Fibroblast of skin of left quadriceps (primary cell): ENCODE results near the gene DNAH11.

Experiments
- DNase-seq, 2 experiments: peaks; one replicate each; pipeline ENCODE4 v3.0.0-alpha.2; 2013; ENCODE audit warnings: low read depth in 2 of 2

DNAH11 gene

DNA sequence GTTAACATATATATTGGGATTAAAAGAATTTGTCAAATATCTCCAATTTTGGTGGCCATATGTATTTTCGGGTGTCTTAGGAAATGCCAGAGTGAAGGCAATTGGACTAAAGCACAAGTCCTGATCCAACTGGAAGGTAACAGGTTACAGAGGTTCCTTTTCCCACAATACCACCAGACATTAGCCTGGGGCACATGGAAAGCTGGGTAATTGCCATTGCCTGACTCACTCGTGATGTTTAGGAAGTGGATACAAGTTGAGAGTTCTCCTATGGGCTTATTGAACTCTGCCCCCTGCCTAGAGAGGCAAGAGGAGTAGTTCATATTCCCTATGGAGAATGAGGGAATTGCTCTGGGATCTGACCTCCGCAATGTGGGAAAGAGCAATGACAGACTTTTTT, 5.7 kb downstream of the DNAH11 start:
- DNase-seq: no peak

- DNase-seq: no peak
These were observed 7.2 kb downstream of the DNAH11 start for GRCh38 chr7:21550076-21550475.

DNA sequence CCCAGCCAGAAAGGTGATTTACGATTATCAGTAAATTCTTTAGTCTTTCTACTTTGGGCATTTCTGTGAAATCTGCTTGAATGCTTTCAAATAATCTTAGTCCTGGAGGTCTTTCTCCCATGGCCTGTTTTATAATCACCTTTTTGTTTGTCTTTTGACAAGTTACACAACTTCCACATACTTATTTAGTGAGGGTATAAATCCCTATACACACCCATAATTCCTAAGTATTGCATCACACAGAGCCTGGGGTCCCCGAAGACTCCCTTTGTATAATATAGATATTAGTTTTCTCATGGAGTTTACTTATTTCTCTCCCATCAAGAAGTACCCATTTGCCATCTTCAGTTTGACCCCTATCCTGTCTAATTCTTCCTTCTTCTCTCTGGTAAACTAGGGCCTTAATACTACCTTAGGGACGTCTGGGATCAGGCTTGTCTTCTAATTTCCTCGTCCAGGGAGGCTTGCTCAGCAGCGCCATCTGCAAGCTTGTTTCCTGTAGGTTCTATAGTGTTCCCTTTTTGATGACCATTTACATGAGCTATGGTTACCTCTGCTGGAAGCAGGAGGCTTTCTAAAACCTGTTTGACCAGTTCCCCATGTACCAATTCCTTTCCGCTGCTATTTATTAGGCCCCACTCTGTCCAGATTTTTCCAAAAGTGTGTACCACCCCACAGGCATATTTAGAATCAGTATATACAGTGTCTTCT, 8.1 kb downstream of the DNAH11 start:
- DNase-seq: no peak

GRCh38 chr7:21562385-21562784, 19.5 kb downstream of the DNAH11 start:
- DNase-seq: no peak

DNA sequence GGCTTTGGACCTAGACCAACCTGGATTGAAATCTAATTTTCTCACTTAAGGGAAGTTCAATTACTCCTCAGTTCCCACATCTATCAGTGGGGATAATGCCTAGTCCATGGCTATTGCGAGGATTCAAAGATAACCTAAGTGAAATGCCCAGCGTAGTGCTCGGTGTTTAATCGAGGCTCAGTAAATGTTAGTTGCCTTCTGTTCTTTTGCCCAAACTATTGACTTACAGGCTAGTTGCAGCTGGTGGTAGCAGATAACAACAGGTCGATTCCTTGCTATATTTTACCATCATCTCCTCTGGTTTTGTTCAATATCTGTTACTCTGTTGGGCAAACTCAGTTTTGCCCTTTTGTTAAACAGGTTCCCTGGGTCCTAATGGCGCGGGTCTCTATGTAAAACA, 22.8 kb downstream of the DNAH11 start:
- DNase-seq: no peak

- no peak for DNase-seq
These were observed 23.3 kb downstream of the DNAH11 start for GRCh38 chr7:21566094-21566493.

DNA sequence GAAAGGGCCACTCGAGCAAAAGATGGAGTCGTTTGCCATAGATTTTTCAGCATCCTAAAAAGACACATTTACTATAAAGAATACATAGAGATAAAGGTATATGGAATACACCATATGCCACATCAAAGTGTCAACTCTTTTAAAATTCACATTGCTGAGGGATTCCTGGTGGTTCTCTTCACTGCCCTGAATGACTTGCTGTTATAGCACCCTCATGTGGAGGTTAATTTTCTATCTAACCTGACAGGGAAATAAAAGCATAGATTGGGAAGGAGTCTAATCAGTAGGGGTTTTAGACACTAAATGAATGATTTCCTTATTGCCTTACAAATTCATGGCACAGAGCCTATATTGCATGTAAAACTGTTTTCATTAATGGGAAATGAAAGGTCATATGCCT, 25.9 kb downstream of the DNAH11 start:
- DNase-seq: no peak

DNA sequence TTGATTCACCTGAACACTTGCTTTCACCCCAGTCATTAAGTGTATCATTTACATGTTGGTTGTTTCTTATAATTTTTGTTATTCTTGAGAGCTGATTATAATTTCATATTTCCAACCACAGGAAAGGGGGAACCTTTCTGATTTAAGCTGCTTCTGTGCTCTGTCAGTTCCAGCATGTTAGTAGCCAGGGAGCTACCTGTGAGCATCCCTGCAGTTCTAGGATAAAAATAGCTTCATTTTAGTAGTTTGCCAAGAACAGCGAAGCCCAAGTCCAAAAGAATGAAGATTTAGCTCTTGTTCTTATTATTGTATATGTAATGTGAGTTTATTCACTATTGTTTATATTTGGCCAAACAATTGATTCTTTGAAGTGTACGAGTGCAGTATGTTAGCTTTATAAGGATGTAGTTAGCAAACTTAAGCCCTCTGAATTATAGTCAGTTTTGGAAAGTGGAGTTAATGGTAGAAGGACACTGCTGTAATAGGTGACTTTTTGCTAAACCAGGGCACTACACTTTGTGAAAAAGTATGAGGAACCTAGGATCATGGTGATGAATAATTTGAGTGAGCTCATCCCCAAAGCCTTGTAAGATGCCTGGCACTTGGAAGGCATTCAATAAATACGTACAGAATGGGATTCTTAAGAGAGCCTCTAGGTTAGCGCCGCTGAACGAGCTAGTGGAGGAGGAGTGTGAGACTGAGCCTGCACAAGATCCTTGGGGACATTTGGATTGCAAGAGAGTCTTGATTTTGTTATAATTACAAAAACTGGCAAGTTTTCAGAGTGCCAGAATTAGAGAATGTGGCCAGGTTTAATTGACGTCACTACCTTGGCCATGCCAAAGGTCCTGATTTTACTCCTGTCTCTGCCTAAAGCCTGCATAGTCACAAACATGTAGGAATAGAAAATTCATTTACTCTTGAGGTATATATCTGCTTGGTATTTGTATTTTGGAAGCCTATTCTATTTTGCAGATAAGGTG, 29.8 kb downstream of the DNAH11 start:
- DNase-seq: no peak

DNA sequence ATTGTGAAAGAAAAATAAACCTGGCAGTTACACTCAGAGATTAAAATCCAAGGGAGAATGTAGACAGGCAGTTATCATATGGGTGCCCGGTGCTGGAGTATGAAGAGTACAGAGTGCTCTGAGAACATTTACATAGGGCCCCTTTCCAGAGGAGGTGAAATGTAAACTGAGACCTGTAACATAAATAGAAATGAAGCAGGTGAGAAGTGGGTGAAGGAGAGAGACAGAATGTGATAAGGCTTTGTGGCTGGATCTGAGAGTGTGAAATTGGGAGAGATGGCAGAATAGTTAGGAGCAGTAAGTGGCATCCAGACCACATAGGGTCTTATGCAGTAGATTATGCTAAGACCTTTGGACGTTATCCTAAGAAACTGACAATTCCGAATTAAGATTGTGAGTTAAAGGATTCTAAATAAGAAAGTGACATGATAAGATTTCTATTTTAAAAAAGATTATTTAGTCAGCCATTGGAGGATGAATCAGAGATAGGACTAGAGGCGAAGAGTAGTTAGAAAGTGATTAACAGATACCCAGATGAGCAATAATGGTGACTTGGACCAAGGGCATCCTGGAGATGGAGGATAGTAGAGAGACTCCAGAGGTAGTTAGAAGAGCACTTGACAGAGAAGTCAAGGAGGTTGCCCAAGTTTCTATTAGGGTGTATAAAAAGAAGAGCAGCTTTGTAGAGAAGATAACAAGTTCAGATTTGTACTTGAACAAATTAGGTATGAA, 36.7 kb downstream of the DNAH11 start:
- no peak for DNase-seq

DNA sequence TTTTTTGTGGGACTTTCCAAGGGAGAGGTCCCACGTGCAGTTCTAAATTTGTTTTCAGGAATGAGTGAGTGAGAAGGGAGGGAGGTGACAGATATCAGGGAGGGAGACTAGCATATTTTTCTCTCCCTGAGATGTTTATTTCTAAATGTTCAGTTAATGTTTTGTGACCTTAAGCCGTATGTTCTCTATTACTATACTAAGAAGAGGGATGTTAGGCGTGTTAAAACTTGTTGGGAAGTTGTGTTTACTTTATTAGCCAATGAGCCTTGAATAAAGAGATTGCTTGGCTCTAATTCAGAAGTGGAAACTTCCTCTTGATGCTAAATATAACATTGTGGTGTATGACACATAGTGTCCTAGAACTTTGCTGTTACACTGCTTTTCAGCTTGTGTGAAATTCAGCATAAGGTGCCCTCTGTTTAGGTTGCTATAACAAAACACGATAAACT, 37.3 kb downstream of the DNAH11 start:
- DNase-seq: no peak

GRCh38 chr7:21585070-21585724, 42.4 kb downstream of the DNAH11 start:
- DNase-seq: no peak

DNA sequence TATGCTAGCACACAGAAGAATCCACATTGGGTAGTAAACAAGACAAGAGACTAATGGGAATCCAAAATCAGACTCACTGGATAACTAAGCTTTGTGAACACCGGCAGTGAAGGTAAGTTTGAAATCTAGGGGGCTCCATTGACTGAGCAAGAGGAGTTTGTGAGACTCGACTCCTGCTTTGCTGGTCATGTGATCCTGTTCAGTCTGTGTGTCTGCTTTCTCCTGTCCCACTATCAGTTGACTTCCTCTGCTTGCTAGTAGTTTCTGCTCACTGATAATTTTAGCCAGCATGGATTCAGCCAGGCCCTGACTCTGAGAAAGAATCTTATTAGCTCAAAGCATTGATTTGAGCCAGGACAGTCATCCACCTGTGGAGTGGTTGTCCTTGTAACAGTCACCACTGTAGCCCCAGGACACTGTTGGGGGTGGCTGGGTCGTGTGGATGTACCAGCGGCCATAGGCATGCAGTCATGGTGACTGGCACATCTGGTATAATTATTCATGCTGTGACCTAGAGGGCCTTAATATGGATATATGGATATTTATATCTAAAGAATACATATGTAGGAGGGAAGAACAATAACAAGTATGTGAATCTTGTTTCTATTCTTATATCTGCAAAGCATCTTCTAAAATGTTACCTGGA, 44.4 kb downstream of the DNAH11 start:
- no peak for DNase-seq

GRCh38 chr7:21596801-21597200, 54.0 kb downstream of the DNAH11 start:
- DNase-seq: no peak

- DNase-seq: no peak
These were observed 60.6 kb downstream of the DNAH11 start for GRCh38 chr7:21603462-21603861.

- no peak for DNase-seq
These were observed 61.3 kb downstream of the DNAH11 start for GRCh38 chr7:21603972-21604749.

DNA sequence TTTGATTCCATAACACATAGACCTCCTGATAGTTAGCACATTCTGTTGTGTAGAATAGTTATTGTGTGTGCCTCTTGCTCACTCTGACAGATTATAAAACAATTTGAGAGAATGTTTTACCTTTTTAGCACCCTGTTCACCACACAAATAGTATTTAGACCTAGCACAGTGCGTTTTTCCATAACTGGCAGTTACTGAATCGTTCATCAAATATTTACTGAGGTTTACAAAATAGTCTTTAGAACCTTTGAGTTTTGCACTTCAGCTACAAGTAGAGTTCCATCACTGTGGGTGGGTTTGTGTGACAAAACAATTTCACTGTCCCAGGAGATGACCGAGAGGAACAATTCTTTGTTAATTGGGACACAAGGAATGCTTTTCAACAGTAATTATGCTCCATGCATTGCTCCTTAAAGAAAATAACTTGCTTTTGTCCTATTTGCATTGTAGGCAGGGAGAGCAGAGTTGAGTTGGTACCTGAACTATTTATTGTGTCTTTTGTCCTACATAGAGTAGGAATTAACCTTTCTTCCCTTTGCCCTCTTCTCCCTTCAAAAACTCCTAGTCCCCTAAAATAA, 62.3 kb downstream of the DNAH11 start:
- no peak for DNase-seq

DNA sequence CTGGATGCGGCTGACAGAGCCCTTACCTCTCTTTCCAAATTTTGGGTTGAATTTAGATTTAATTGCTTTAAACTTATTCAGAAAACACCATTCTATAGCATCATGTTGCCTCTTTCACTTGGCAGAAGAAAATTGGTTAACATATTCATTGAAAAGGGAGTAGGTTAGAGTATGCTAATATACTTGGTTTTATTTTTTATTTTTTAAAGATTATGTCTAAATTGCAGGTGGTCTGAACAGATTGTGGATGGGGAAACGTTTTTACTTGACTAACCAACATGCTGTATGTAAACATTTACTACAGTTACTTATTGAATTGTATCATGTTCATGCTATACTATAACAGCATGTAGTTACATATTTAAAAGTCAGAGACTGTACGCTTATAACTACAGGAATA, 65.6 kb downstream of the DNAH11 start:
- DNase-seq: no peak

DNA sequence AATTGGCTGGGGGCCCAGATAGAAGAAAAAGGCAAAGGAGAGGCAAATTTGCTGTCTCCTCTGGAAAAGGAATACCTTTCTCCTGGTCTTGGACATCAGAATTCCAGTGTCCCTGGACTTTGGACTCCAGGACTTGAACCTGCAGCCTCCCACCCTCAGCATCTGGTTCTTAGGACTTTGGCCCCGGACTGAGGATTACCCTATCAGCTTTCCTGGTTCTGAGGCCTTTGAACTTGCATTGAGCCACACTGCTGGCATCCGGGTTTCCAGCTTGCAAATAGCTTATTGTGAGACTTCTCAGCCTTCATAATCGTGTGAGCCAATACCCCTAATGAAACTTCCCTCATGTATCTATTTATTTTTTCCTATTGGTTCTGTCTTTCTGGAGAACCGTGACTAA, 68.3 kb downstream of the DNAH11 start:
- no peak for DNase-seq

GRCh38 chr7:21616091-21616490, 73.3 kb downstream of the DNAH11 start:
- no peak for DNase-seq

DNA sequence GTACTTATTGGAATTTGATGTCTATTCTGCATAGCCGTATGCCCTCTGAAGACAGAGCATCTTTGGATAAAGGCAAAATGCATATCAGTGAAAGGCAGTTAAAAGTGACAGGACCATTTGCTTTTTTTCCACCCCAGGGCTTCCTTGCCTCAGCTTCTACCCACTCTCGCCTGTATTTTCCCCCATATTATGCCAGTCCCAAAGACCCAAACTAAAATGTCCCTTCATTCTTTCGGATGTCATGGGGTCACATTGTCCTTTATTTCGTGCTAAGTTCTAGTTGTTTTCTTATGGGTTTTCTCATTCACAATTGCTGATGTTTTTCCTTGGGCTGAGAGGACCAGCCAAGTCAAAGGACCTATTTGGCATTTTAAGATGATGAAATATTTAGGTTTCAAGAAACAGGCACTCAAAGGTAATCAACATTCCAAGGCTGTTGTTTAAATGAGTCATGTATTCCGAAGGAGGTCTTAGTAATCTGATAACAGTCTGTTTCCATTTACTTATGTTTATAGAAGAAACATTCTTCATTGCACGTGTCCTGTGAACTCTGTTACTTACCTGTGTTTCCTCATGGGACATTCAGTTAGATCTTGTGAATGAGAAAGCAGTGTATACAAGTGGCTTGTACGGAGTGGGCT, 74.1 kb downstream of the DNAH11 start:
- DNase-seq: no peak
